Measurements from ENCODE around the gene GAS2L2.

The GAS2L2 gene

DNA sequence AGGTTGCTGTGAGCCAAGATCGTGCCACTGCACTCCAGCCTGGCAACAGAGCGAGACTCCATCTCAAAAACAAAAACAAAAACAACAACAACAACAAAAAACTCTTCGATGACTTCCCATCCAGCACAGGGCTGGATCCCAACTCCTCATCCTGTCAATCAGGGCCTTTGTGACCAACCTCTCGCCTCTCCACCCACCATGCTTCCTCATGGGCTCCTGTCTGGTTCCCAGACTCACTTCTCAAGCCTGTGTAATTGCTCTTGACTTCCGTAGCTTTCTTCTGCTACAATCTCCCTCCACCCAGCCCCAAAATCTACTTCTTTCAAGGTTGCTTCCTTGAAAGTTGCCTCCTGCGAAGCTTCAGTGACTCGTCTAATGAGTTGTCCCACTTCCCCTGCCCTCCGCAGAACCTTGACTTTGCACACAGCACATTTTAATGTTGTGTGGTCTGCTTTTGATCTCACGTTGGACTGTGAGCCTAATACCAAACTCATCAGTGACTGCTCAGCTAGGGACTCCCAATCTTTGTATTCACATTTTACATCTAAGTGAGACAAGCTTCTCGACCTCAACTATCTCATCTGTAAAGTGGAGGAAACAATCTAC, 22.5 kb downstream of the GAS2L2 start:
- intact Hi-C loops (cut with DNase I; ENCODE audit: low total_unique reads) = loop anchor here (5.0 kb wide), 1 partner anchor 118 kb away; no protein-coding TSS in a partner anchor
- DNase-seq = no peak

DNA sequence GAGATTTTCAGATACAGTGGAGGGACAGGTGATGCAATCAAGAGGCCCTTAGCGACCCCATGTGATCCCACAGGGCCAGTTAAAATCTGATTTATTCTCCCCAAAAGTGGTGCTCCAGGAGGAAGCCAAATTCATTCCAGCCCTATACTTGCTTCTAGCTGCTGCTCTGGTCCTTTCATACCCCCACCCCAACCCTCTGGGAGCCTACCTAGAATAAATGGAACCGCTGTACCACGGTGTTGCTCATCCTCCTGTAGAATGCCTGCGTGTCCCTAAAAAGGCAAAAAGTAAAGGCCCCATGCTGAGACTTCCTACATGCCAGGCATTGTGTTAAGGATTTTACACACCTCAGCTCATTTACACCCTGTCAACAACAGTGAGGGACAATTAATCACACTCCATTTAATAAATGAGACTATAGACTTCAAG, 23.6 kb downstream of the GAS2L2 start:
- H3K4me3 ChIP-seq = no peak overlapping the region
- H3K27me3 ChIP-seq = no peaks in the 10 kb centered on the region
- H3K9me3 ChIP-seq = no peaks in the 10 kb centered on the region
- TF ChIP-seq CTCF (IDR thresholded peaks at IDR 0.05) = no peak
- peaks cover 15 to 29% (median 22%) of the 10 kb centered on the region in 3 donors for H3K36me3 ChIP-seq
- DNase-seq = no peak
- no peak overlapping the region for H3K27ac ChIP-seq
- peaks cover 0 to 48% (median 29%) of the 10 kb centered on the region in 4 donors for H3K4me1 ChIP-seq
- intact Hi-C loops (cut with DNase I; ENCODE audit: low total_unique reads) = no loop called here

More for the DNA sequence above, 22.5 kb downstream of the GAS2L2 start:
- Histone ChIP-seq H3K4me1 (peaks cover 0 to 44% (median 29%) of the 10 kb centered on the region in 4 donors), H3K4me3 (no peak overlapping the region), H3K36me3 (peaks cover 4 to 18% (median 13%) of the 10 kb centered on the region in 3 donors), H3K9me3 (no peaks in the 10 kb centered on the region), H3K27ac (no peak overlapping the region), H3K27me3 (no peaks in the 10 kb centered on the region)
- no peak for TF ChIP-seq CTCF (IDR thresholded peaks at IDR 0.05)

- no peak overlapping the region for H3K27ac ChIP-seq
- peaks cover 24 to 38% (median 30%) of the 10 kb centered on the region in 3 donors for H3K36me3 ChIP-seq
- no peak for TF ChIP-seq CTCF (IDR thresholded peaks at IDR 0.05)
- H3K27me3 ChIP-seq = no peaks in the 10 kb centered on the region
- DNase-seq = no peak
- H3K4me1 ChIP-seq = peaks cover 0 to 48% (median 29%) of the 10 kb centered on the region in 4 donors
- H3K4me3 ChIP-seq = no peak overlapping the region
- intact Hi-C loops (cut with DNase I; ENCODE audit: low total_unique reads) = no loop called here
- no peaks in the 10 kb centered on the region for H3K9me3 ChIP-seq
Observed at GRCh38 chr17:35728551-35728950, 24.5 kb downstream of the GAS2L2 start.

- TF ChIP-seq CTCF (IDR thresholded peaks at IDR 0.05) = no peak
- intact Hi-C loops (cut with DNase I; ENCODE audit: low total_unique reads) = no loop called here
- Histone ChIP-seq H3K9me3 (no peaks in the 10 kb centered on the region), H3K4me3 (no peak overlapping the region), H3K27me3 (no peaks in the 10 kb centered on the region), H3K36me3 (peaks cover 29 to 46% (median 38%) of the 10 kb centered on the region in 3 donors), H3K4me1 (peaks cover 0 to 47% (median 29%) of the 10 kb centered on the region in 4 donors), H3K27ac (no peak overlapping the region)
- no peak for DNase-seq
Observed at GRCh38 chr17:35727635-35728034, 25.4 kb downstream of the GAS2L2 start.

DNA sequence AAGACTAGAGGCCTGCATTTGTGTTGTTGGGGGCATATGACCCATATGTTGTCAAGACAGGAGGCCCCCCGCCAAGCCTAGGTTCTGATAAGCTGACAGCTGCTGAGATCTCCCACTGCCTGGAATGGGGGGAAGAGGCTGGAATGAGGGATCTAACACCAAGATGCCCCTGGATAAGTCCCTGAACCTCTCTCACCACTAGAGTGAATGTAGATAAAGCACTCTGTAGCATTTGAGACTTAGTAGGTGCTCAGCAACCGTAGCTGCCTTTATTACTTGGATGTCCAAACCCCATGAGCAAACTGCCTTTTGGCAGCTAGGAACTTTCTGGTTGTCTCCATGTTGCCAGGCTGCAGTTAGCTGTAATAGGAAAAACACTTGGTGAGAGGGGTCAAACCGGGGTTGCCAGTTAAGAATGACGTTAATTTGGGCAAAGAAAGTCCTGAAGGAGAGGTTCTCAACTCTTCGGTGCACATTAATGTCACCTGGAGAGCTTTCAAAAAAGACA, 26.0 kb downstream of the GAS2L2 start:
- no peaks in the 10 kb centered on the region for H3K27me3 ChIP-seq
- H3K27ac ChIP-seq = peak overlapping the region in 1 of 2 donors; percentile 29
- DNase-seq = no peak
- H3K4me3 ChIP-seq = no peak overlapping the region
- peaks cover 29 to 46% (median 40%) of the 10 kb centered on the region in 3 donors for H3K36me3 ChIP-seq
- TF ChIP-seq CTCF (IDR thresholded peaks at IDR 0.05) = no peak
- intact Hi-C loops (cut with DNase I; ENCODE audit: low total_unique reads) = no loop called here
- H3K9me3 ChIP-seq = no peaks in the 10 kb centered on the region
- peaks cover 0 to 41% (median 24%) of the 10 kb centered on the region in 4 donors for H3K4me1 ChIP-seq
